Sigmoid colon (tissue), 7 donors: ENCODE data around the gene DNAJC30. TPM values are rescaled to one million over a fixed set of nuclear protein-coding genes. Genes with fewer than 3 reads are reported as not detected.

Source experiments
- DNase-seq: peaks from one replicate; pipeline ENCODE4 v3.0.0-alpha.2; 2019
- H3K27ac ChIP-seq, 4 donors: fragments of 200-600 bp; sonication (generic); one replicate each; pipeline ENCODE4 v1.5.1; 2016 to 2019; ENCODE audit warnings: mild to moderate bottlenecking in 1 of 4
- H3K27me3 ChIP-seq, 3 donors: fragments of 200-600 bp; sonication (generic); one replicate each; pipeline ENCODE4 v1.5.1; 2019; ENCODE audit warnings: mild to moderate bottlenecking in 1 of 3
- H3K36me3 ChIP-seq, 4 donors: fragments of 200-600 bp; sonication (generic); one replicate each; pipeline ENCODE4 v1.5.1; 2016 to 2019
- H3K4me1 ChIP-seq, 4 donors: fragments of 200-600 bp; sonication (generic); one replicate each; pipeline ENCODE4 v1.5.1; 2017 to 2019
- H3K4me3 ChIP-seq, 4 donors: fragments of 200-600 bp; sonication (generic); one replicate each; pipeline ENCODE4 v1.5.1; 2017 to 2019; ENCODE audit warnings: mild to moderate bottlenecking in 2 of 4, moderate library complexity in 1 of 4
- H3K9me3 ChIP-seq, 4 donors: fragments of 200-600 bp in 3 of 4; sonication (generic) in 3 of 4; one replicate each; pipeline versions ENCODE4 v1.5.1 to v1.6.1; 2013 to 2019
- EP300 ChIP-seq, 4 donors: sonication (generic); formaldehyde crosslinking; IDR thresholded peaks; one replicate each; pipeline ENCODE4 v1.6.1; 2017; ENCODE audit warnings: antibody characterized with exemption in 4 of 4
- POLR2A ChIP-seq, 2 donors: fragments of 450-650 bp; IDR thresholded peaks; one replicate each; pipeline ENCODE4 v1.6.1; 2016; ENCODE audit warnings: antibody characterized with exemption in 2 of 2, mild to moderate bottlenecking in 2 of 2, moderate library complexity in 2 of 2
- POLR2AphosphoS5 ChIP-seq, 4 donors: sonication (generic); formaldehyde crosslinking; IDR thresholded peaks; one replicate each; pipeline ENCODE4 v1.6.1; 2017; ENCODE audit warnings: antibody characterized with exemption in 4 of 4
- whole genome bisulfite sequencing, 2 donors: extraction: QIAGEN DNeasy Blood & Tissue Kit; methylation state at CpG; one replicate each; pipeline ENCODE4 v1.1.7; 2013; 5-methylcytosine and 5-hydroxymethylcytosine counted together
- intact Hi-C: fragments of 100-400 bp; cut with DNase I; formaldehyde crosslinking; loops from one replicate; pipeline ENCODE4 v1.15.1; 2023
- polyA plus RNA-seq, 3 donors: library from polyadenylated mRNA; stranded (reverse); fragments of 200-250 nt; gene quantifications; one replicate each; pipeline ENCODE4 v1.2.3, GENCODE V29; 2013
- total RNA-seq, 4 donors: library from RNA; depleted of rRNA; stranded (reverse); fragments of >200 nt; gene quantifications; one replicate each; pipeline ENCODE4 v1.1.0, GENCODE V29; 2016
- TF ChIP-seq, protein P1 (sequence below), 4 experiments: fragments of 450-650 bp in 3 of 4; fragments of 200-600 bp in 1 of 4; IDR thresholded peaks; one replicate each; pipeline ENCODE4 v1.5.1; 2016 to 2019; ENCODE audit warnings: antibody characterized with exemption in 4 of 4, mild to moderate bottlenecking in 3 of 4, moderate library complexity in 2 of 4
- donor health status: healthy with polysubstance abuse.
- donor health status: Bipolar disorder and iron deficiency.
- donor health status: healthy.

DNAJC30 gene
- total and polyA plus RNA-seq, 7 donors: 3.3 to 9.4 (median 6.6) TPM

GRCh38 chr7:73701357-73701995 lies 18.2 kb upstream of the DNAJC30 start:
- H3K36me3 ChIP-seq: peaks cover 9 to 56% (median 26%) of the 10 kb centered on the region in 4 donors
- intact Hi-C loops: no loop called here
- H3K4me3 ChIP-seq: no peak overlapping the region
- 51 to 72% methylated on average over 13 of the region's 13 CpGs for WGBS, 2 donors
- peaks cover 0 to 25% (median 23%) of the 10 kb centered on the region in 4 donors for H3K4me1 ChIP-seq
- no peak for DNase-seq
- TF ChIP-seq POLR2A (IDR thresholded peaks at IDR 0.05): no peak
- TF ChIP-seq, protein P1, sequence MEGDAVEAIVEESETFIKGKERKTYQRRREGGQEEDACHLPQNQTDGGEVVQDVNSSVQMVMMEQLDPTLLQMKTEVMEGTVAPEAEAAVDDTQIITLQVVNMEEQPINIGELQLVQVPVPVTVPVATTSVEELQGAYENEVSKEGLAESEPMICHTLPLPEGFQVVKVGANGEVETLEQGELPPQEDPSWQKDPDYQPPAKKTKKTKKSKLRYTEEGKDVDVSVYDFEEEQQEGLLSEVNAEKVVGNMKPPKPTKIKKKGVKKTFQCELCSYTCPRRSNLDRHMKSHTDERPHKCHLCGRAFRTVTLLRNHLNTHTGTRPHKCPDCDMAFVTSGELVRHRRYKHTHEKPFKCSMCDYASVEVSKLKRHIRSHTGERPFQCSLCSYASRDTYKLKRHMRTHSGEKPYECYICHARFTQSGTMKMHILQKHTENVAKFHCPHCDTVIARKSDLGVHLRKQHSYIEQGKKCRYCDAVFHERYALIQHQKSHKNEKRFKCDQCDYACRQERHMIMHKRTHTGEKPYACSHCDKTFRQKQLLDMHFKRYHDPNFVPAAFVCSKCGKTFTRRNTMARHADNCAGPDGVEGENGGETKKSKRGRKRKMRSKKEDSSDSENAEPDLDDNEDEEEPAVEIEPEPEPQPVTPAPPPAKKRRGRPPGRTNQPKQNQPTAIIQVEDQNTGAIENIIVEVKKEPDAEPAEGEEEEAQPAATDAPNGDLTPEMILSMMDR (IDR thresholded peaks at IDR 0.05): peak in 3 of 4 experiments; percentile 21 to 45 (median 35)
- H3K27me3 ChIP-seq: no peaks in the 10 kb centered on the region
- no peak overlapping the region for H3K27ac ChIP-seq
- H3K9me3 ChIP-seq: no peaks in the 10 kb centered on the region

GRCh38 chr7:73700581-73701134 lies 17.4 kb upstream of the DNAJC30 start:
- 90 to 91% methylated on average over 15 of the region's 15 CpGs for WGBS, 2 donors
- TF ChIP-seq EP300 (IDR thresholded peaks at IDR 0.05) (no peak), POLR2AphosphoS5 (IDR thresholded peaks at IDR 0.05) (no peak), POLR2A (IDR thresholded peaks at IDR 0.05) (no peak)
- TF ChIP-seq, protein P1 (IDR thresholded peaks at IDR 0.05): no peak
- intact Hi-C loops: no loop called here

DNA sequence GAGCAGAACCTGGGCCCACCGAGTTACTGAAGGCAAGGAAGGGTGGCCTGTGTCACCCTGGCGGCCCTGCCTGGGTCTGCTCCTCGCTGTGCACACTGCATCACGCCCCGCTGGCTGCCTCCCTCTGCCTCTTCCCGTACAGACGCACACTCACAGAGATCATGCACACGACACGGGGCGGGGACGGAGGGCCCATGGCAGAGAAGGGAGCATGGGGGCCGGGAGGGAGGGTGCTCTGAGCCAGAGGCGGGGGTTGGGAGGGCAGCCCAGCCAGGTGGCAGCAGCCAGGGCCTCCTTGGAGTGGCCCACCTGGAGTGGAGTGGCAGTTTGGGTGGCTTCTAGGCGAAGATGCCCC lies 16.8 kb upstream of the DNAJC30 start:
- peaks cover 18 to 70% (median 31%) of the 10 kb centered on the region in 4 donors for H3K36me3 ChIP-seq

More at GRCh38 chr7:73700581-73701134, 17.4 kb upstream of the DNAJC30 start:
- peaks cover 15 to 64% (median 30%) of the 10 kb centered on the region in 4 donors for H3K36me3 ChIP-seq
- H3K4me1 ChIP-seq: peaks cover 0 to 24% (median 23%) of the 10 kb centered on the region in 4 donors
- no peaks in the 10 kb centered on the region for H3K27me3 ChIP-seq
- no peak overlapping the region for H3K4me3 ChIP-seq
- DNase-seq: no peak
- no peak overlapping the region for H3K27ac ChIP-seq
- H3K9me3 ChIP-seq: no peaks in the 10 kb centered on the region

DNA sequence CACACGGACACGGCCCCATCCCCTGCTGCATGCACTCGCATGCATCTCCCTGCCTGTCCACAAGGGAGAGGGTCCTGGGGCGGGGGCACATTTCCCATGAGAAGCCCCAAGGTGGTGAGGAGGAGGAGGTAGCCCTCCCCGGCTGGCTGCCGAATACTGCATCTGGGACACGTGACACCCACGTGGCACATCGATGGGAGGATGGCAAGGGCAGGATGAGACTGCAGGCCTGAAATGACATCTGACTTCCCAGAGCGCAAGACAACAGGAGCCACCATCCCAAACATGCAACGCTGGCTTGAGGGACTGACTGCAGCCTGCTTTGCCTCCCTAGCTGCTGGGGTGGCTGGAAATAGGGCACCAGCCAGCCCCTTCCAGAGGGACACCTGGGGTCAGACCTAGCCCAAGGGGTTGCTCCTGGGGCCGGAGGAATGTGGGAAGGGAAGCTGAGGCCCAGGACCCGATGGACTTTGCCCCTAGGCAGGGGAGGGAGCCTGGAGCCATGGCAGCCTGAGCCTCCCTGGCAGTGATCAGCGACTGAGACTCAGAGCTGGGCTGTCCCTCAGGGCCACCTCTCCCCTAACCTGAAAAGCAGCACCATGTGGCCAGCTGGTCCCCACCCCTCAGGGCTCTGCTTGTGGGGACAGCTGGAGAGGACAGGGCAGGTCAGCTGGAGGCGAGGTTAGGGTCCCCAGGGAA lies 16.3 kb upstream of the DNAJC30 start:
- H3K4me3 ChIP-seq: no peak overlapping the region
- no peak overlapping the region for H3K27ac ChIP-seq
- no peaks in the 10 kb centered on the region for H3K9me3 ChIP-seq
- peaks cover 21 to 76% (median 31%) of the 10 kb centered on the region in 4 donors for H3K36me3 ChIP-seq
- peaks cover 0 to 13% (median 12%) of the 10 kb centered on the region in 4 donors for H3K4me1 ChIP-seq
- no peak for DNase-seq
- intact Hi-C loops: no loop called here
- TF ChIP-seq POLR2AphosphoS5 (IDR thresholded peaks at IDR 0.05) (no peak), EP300 (IDR thresholded peaks at IDR 0.05) (no peak), POLR2A (IDR thresholded peaks at IDR 0.05) (no peak)
- TF ChIP-seq, protein P1 (IDR thresholded peaks at IDR 0.05): no peak
- WGBS, 2 donors: 77 to 85% methylated on average over 15 of the region's 15 CpGs
- H3K27me3 ChIP-seq: no peaks in the 10 kb centered on the region

More for the DNA sequence above, 16.8 kb upstream of the DNAJC30 start:
- H3K4me3 ChIP-seq: no peak overlapping the region
- no peaks in the 10 kb centered on the region for H3K9me3 ChIP-seq
- intact Hi-C loops: no loop called here
- TF ChIP-seq POLR2A (IDR thresholded peaks at IDR 0.05): no peak
- TF ChIP-seq POLR2AphosphoS5 (IDR thresholded peaks at IDR 0.05): no peak
- TF ChIP-seq, protein P1 (IDR thresholded peaks at IDR 0.05): no peak
- TF ChIP-seq EP300 (IDR thresholded peaks at IDR 0.05): no peak
- H3K27ac ChIP-seq: no peak overlapping the region
- H3K27me3 ChIP-seq: no peaks in the 10 kb centered on the region
- peaks cover 0 to 18% (median 17%) of the 10 kb centered on the region in 4 donors for H3K4me1 ChIP-seq
- no peak for DNase-seq
- 85 to 89% methylated on average over 14 of the region's 14 CpGs for WGBS, 2 donors
